Measurements from ENCODE around the gene SLC2A6. TPM values are rescaled to one million over a fixed set of nuclear protein-coding genes. Genes with fewer than 3 reads are reported as not detected.

The SLC2A6 gene
- total RNA-seq, 4 donors from 2014 or later = 1.1 to 3.8 (median 2.5) TPM

DNA sequence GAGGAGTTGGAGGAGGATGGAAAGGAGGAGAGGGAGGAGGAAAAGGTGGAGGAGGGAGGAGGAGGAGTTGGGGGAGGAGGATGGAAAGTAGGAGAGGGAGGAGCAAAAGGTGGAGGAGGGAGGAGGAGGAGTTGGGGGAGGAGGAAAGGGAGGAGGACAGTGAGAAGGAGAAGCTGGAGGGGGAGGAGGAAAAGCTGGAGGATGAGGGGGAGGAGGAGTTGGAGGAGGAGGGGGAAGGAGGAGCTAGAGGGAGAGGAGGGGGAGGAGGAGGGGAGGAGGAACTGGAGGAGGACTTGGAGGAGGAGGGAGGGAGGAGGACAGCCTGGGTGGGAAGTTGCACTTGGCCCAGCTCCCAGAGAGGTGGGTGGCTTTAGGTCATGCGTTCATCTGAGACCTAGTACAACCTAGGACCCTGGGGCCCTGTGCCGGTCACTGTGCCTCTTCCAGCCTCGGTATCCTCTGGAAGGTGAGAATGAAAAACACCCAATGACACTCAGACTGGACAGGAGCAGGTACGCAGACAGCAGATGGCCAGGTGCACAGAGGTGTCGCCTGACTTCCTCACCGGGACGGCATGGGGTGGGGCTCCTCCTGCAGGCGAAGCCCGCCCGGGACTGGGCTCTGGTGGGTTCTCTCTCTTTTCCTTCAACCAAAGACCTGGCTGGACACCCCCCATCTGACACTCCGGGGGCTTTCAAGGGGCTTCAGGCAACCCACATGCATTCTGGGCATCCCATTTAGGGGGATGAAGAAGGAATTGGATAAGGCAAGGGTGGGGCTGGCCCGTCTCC lies 12.2 kb upstream of the SLC2A6 start:
- Histone ChIP-seq H3K27ac (peak overlapping the region in 1 of 3 donors; percentile 71), H3K4me1 (peaks cover 13 to 27% of the 10 kb centered on the region in 2 donors), H3K9me3 (no peaks in the 10 kb centered on the region), H3K36me3 (no peaks in the 10 kb centered on the region), H3K27me3 (no peaks in the 10 kb centered on the region), H3K4me3 (replicated peaks in 1 of 3) (no peak overlapping the region)
- TF ChIP-seq, protein P1, sequence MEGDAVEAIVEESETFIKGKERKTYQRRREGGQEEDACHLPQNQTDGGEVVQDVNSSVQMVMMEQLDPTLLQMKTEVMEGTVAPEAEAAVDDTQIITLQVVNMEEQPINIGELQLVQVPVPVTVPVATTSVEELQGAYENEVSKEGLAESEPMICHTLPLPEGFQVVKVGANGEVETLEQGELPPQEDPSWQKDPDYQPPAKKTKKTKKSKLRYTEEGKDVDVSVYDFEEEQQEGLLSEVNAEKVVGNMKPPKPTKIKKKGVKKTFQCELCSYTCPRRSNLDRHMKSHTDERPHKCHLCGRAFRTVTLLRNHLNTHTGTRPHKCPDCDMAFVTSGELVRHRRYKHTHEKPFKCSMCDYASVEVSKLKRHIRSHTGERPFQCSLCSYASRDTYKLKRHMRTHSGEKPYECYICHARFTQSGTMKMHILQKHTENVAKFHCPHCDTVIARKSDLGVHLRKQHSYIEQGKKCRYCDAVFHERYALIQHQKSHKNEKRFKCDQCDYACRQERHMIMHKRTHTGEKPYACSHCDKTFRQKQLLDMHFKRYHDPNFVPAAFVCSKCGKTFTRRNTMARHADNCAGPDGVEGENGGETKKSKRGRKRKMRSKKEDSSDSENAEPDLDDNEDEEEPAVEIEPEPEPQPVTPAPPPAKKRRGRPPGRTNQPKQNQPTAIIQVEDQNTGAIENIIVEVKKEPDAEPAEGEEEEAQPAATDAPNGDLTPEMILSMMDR (IDR thresholded peaks at IDR 0.05) = no peak
- 74 to 77% methylated on average over 11 to 12 of the region's 12 CpGs for WGBS, 2 donors
- DNase-seq = peak in 1 of 2 donors; percentile 5
- intact Hi-C loops (cut with DNase I) = no loop called here

DNA sequence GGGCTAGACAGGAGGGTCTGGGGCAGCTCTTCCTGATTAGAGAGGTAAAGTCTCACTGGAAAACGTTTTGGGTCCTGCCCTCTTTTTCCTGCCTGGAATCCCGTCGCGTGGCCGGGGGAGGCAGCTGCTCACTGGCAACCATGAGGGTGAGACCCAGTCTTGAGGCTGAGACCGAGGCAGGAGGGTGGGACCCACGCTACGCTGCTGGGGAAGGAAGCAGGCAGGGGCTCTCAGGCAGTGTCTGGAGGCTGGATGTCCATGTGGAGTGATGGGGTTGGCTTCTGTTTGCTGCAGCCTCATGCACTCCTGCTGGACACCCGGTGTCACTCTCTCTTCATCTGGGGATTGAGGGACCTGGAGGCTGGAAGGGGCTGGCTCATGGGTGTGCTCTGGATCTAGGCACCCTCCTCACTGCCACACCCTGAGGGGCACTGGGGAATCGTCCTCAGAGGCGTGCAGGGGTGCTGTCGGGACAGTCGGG lies 11.3 kb upstream of the SLC2A6 start:
- intact Hi-C loops (cut with DNase I) = no loop called here
- Histone ChIP-seq H3K27ac (no peak overlapping the region), H3K36me3 (no peaks in the 10 kb centered on the region), H3K27me3 (no peaks in the 10 kb centered on the region), H3K9me3 (no peaks in the 10 kb centered on the region), H3K4me3 (replicated peaks in 1 of 3) (no peak overlapping the region), H3K4me1 (peaks cover 13 to 30% of the 10 kb centered on the region in 2 donors)
- TF ChIP-seq, protein P1 (IDR thresholded peaks at IDR 0.05) = no peak
- TF ChIP-seq POLR2A (IDR thresholded peaks at IDR 0.05) = no peak
- WGBS, 2 donors = 73 to 84% methylated on average over 11 to 13 of the region's 13 CpGs
- DNase-seq = no peak

DNA sequence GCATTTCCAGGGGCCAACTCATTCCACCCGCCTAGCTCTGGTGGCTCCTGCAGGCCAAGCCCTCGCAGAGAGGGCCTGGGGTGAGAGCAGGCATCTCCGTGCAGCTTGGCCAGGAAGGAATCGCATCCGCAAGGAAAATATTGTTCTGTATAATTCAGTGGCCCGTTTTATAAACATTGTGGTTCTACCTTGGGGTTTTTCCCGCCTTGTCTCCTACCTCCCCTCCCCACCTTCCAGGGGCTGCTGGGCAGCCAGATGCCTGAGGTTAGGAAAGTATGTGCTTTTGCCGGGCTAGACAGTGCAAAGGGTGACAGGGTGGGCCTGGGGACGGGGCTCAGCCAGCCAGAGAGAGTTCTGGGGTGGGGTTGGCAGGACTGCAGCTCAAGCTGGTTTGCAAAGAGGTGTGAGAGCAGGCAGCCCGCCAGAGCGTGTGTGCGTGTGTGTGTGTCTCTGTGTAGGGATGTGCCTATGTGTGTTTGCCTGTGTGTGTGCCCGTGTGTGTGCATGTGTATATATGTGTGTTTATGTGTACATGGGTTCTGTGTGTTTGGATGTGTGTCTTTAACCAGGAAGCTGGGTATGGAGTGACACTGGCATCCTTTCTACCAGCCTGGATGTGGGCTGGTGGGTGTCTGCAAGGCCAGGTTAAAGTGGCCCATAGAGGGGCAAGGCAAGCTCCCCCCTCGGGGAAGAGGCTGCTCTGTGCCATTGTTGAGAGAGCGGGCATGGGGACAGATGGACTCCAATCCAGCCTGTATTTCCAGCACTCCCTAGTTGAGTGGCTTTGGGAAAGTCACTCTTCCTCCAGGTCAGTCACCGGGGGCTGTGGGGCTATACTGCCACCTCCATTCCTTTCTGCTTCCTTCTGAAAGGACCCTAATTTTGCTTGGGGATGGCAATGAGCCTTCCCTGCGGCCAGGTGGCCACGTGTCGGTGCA lies 10.6 kb upstream of the SLC2A6 start:
- no peaks in the 10 kb centered on the region for H3K9me3 ChIP-seq
- no peak for DNase-seq
- no peak overlapping the region for H3K4me3 ChIP-seq (replicated peaks in 1 of 3)
- intact Hi-C loops (cut with DNase I) = loop anchor here (5.0 to 10.0 kb wide), 2 partner anchors 135 to 302 kb away; partner anchors contain the start of genes SURF1 and SURF2
- WGBS, 2 donors = 82 to 93% methylated on average over 14 to 19 of the region's 19 CpGs
- H3K27me3 ChIP-seq = no peaks in the 10 kb centered on the region
- no peaks in the 10 kb centered on the region for H3K36me3 ChIP-seq
- H3K4me1 ChIP-seq = peaks cover 13 to 30% of the 10 kb centered on the region in 2 donors
- TF ChIP-seq, protein P1 (IDR thresholded peaks at IDR 0.05) = no peak
- TF ChIP-seq POLR2A (IDR thresholded peaks at IDR 0.05) = no peak
- H3K27ac ChIP-seq = no peak overlapping the region

DNA sequence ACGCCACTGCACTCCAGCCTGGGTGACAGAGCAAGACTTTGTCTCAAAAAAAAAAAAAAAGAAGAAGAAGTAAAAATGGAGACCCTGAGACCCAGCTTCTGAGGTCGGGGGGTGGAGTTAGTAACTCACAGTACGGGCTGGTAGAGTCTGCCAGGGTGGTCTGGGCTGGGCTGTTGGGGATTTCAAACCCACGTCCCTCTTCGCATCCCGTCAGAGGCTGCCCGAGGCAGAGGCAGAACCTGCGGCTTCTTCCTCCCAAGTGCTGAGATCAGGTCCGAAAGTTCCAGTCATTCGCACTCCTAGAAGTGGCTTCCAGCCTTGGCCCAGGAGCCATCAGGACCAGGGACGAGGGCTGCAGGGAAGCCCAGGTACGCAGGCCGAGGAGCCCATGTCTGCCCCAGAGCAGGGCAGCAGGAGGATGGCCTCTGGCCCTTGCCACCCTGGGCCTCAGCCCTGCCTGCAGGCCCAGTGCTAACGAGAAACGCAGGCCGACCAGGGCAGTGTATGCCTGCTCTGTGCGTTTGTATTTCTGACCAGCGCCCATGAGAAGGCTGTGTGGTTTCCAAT lies 9.9 kb upstream of the SLC2A6 start:
- WGBS, 2 donors = 92 to 94% methylated on average over 12 to 13 of the region's 18 CpGs
- no peaks in the 10 kb centered on the region for H3K36me3 ChIP-seq
- no peak overlapping the region for H3K4me3 ChIP-seq (replicated peaks in 1 of 3)
- no peaks in the 10 kb centered on the region for H3K9me3 ChIP-seq
- intact Hi-C loops (cut with DNase I) = loop anchor here (5.0 to 10.0 kb wide), 2 partner anchors 134 to 301 kb away; partner anchors contain the start of genes SURF1 and SURF2
- DNase-seq = no peak
- H3K4me1 ChIP-seq = peaks cover 13 to 30% of the 10 kb centered on the region in 2 donors
- H3K27ac ChIP-seq = no peak overlapping the region
- no peak for TF ChIP-seq POLR2A (IDR thresholded peaks at IDR 0.05)
- no peaks in the 10 kb centered on the region for H3K27me3 ChIP-seq

DNA sequence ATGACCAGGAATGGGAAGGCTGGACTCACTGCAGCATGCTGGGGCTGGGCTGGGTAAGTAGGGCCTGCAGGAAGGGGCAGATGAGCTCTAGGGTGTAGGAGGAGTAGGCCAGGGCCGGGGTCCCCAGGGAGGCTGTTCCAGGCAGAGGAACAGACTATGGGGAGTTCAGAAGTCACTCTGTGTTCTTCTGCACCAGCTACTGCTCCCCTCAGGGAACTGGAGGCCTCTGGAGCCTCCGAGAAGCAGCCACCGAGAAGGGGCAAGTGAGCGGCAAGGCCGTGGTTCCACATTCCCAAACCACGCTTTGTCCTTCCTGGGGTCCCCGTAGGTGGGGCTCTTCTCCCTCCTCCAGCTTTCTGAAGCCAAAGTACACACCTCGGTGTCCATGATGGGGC lies 8.4 kb upstream of the SLC2A6 start:
- intact Hi-C loops (cut with DNase I) = loop anchor here (5.0 to 10.0 kb wide), 2 partner anchors 133 to 300 kb away; partner anchors contain the start of genes SURF1 and SURF2
- Histone ChIP-seq H3K9me3 (no peaks in the 10 kb centered on the region), H3K27me3 (no peaks in the 10 kb centered on the region), H3K27ac (no peak overlapping the region), H3K36me3 (no peaks in the 10 kb centered on the region), H3K4me3 (replicated peaks in 1 of 3) (no peak overlapping the region), H3K4me1 (peaks cover 6 to 22% of the 10 kb centered on the region in 2 donors)
- TF ChIP-seq, protein P1 (IDR thresholded peaks at IDR 0.05) = no peak
- no peak for TF ChIP-seq POLR2A (IDR thresholded peaks at IDR 0.05)
- 92 to 94% methylated on average over 8 of the region's 8 CpGs for WGBS, 2 donors
- DNase-seq = no peak
